HL-60/S4 treated with phorbol 12-myristate 13-acetate at 8.2 ng/mL for 4 days and 3 days (cell line): ENCODE measurements around the gene BRI3.

Experiments
- in situ Hi-C: fragments of 300-500 bp; cut with MboI; formaldehyde crosslinking; loops from 2 replicates; pipeline ENCODE4 v1.15.0; 2022; ENCODE audit warnings: low sequenced_read_pairs

The BRI3 gene

DNA sequence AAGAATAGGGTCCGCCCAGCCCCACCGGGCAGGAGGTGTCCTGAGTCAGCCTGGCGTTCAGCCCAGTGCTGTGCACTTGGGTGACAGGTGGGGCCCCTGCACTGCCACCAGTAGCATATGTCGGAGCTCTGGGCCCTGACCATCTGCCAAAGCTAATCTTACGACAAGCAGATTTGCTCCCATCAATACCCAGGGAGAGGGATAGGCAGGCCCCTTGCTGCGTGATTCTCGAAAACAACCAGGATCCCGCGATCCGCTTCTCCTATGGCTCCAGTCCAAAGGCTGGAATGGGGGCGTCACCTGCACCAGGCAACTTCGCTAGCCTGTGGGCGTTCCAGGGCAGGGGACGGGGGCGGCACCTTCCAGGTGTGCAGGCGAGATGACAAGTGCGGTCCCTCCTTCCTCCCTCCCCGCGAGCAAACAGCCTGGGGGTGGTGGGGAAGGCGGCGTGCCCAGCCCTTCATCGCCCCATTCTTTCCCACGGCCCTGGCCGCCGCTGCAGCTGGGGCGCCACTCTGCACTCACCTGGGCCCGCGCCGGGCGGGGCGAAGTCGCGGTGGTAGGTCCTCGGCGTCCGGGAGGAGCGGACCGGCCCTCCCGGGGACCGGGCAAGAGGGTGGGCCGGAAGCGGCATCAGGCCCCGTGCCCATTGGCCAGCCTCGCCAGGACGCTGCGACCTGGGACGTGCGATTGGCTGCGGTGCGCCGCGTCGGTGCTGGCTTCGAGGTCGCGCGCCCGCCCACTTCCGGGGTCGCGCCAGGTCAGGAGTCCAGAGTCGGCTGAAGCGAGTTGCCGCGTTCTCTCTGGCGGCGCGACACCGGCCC lies 29.7 kb upstream of the BRI3 start, which contains the start of gene TECPR1:
Gene TECPR1, minus strand, starts transcription at position 632 of the 824 bp plus-strand sequence. CDS start 6,086 bp downstream, outside the sequence.
- in situ Hi-C loops = no loop called here

DNA sequence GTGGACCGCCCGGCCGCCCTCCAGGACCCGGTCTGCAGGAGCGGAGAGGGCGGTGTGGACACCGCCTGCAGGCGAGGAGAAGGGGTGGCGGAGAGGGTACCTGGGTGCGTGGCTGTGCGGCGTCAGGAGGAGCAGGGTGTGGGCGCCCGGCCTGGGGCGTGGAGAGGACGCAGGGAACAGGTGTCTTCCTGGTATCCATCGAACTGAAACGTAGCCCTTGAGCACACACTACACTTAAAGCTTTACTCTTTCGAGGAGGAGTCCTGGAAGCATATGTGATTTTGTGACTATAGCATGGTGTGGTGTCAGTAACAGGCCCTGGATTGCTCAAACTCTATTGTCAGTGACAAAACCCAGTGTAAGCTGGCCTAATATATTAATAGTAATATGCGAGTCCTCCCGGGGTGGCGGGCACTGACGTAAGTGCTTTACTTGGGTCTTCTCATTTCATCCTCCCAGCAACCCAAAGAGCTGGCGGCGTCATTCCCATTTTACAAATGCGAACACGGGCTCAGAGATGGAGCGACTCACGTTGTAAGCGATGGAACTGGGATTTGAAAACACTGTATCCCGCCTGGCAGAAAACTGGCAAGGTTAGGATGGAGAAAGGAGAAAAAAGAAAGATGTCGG lies 28.9 kb upstream of the BRI3 start:
- in situ Hi-C loops = no loop called here

DNA sequence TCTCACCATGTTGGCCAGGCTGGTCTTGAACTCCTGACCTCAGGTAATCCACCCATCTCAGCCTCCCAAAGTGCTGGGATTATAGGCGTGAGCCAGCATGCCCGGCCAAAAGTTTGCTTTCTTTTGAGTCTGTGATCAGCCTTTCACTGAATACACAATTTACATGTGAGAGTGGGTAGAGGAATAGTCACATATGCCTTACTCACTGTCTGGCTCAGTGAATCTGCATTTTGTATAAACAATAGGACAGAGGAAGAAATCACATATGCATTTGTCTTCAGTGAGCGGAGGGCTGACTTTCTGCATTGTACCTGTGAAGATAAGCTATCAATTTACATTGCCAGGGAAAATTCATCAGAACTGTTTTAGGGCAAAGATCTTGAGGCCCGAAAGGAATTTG lies 27.0 kb upstream of the BRI3 start:
- in situ Hi-C loops = no loop called here

DNA sequence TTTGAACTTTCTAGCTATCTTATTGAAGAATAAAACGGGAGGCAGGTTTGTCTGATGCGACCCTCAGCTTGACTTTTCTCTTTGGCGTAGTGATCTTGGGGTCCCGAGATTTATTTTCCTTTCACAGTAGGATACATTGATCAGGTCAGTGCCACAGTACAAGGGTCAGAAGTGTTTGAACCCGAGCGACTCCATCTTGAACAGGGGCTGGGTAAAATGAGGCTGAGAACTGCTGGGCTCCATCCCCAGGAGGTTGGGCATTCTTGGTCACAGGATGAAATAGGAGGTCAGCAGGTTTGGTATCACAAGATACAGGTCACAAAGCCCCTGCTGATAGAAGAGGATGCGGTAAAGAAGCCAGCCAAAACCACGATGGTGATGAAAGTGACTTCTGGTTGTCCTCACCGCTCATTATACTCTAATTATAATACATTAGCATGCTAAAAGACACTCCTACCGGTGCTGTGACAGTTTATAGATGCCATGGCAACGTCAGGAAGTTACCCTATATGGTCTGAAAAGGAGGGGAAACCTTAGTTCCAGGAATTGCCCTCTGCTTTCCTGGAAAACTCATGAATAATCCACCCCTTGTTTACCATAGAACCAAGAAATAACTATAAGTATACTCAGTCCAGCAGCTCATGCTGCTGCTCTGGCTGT lies 26.4 kb upstream of the BRI3 start:
- in situ Hi-C loops = no loop called here

DNA sequence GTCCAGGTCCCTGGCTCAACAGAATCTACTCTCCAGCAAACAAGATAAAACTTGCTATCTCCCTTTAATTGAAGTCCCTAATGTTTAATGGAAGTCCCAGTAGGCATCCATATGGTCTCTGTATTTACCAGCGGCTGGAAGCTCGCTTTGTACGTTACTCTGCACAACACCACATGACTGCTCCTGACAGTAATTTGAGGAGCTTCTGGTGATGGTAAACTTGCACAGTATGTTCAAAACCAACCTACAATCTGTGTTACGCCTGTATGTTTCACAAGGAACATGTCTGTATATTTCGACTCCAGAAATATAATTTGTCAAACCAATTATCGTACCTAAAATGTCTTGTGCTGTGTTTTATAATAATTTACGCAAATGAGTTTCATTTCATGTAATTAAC lies 25.1 kb upstream of the BRI3 start:
- in situ Hi-C loops = no loop called here

DNA sequence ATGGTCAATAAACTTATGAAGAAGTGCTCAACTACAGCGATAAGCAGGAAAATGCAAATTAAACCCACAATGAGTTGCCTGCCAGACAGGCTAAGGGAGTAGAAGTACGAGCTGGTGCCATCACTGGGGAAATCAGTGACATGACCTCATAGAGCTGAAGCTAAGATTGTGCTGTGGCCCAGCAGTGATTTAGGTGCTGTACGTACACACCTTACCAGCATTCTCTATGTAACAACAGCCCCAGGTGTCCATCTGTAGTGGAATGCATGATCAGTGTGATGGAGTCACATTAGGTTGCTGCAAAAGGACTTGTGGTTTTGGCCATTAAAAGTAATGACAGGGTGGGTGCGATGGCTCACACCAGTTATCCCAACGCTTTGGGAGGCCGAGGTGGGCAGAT lies 23.8 kb upstream of the BRI3 start:
- in situ Hi-C loops = no loop called here

DNA sequence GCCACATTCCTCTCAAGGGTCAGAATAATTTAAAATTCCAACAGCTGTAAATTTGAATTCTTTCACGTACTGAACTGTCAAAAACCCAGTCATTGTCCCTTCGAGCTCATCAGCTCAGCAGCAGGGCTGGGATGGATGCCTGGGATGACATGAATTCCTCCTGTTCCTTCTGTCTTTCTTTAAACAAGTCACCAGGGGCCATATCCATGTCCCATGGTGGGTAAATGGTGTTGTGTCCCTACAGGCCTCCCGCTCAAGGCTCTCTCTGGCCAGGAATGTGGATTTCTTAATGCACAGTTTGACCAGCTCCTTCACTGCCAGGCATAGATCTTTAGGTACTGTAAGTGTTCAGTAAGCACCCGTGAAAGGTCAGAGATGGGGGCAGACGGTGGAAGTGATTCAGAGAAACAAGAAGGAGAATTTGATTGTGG lies 15.6 kb upstream of the BRI3 start:
- in situ Hi-C loops = no loop called here

DNA sequence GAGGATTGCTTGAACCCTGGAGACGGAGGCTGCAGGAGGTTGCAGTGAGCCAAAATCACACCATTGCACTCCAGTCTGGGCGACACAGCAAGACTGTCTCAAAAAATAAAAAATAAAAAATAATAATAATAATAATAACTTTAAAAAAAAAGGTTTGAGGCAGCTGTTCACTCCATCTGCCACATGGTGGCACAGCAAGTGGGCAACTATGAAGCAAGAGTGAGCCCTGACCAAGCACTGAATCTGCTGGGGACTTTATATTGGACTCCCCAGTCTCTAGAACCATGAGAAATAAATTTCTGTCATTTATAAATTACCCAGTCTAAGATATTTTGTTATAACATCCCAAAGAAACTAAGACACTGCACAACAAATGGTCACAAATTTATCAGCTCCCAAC lies 14.6 kb upstream of the BRI3 start:
- in situ Hi-C loops = no loop called here

DNA sequence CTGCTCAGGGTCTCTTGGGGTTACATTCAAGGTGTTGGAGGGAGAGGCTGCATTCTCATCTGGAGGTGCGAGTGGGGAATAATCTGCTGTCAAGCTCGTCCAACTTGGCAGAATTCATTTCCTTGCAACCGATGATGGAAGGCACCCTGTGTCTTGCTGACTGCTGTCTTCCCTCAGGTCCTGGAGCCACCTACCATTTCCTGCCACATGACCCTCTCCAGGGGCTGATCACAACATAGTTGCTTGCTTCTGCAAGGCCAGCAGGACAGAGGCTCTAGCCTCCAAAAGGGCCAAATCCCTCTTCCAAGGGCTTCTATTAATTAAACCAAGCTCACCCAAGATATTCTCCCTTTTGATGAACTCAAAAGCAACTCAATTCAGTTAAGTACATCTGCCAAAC lies 14.2 kb upstream of the BRI3 start:
- in situ Hi-C loops = no loop called here

DNA sequence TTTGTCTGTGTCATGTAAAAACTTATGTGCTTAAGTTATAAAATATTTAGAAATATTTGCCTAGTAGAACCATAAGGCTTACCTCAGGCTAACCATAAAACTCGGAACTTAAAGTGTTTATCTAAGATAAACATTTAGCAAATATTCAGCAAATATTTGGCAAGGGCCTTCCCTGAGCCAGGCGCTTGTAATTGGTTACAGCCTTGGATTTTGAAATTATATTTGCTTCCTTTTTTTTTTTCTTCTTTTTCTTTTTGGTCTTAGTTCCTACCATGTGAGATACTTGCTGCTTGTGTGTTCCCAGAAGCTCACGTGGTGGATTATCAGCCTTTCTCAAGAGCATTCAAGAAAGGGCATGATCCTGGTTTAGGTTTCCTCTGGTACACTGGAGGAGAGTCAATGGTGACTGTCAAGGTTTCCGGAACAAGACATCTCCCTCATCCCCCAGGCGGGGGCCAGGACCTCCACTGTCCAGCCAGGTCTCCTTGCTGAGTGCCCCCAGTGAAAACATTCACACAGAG lies 5.2 kb upstream of the BRI3 start:
- in situ Hi-C loops = no loop called here

DNA sequence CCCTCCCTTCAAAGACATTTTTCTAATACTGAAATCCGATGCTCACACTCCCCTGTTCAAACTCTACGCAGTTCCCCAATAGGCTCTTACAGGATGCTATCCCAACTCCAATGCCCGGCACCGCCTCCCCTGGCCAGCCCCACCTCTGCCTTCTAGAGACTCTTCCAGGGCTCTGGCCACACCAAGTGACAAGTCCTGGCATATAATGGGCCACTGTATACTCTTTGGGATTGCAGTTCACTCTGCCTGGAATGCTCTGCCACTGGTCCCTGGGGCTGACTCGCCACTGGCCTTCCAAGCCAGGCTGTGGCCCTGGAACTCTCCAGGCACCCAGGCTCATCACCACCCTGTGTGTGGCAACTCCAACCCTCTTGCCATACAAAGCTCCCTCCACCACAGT lies 3.1 kb upstream of the BRI3 start:
- in situ Hi-C loops = no loop called here

DNA sequence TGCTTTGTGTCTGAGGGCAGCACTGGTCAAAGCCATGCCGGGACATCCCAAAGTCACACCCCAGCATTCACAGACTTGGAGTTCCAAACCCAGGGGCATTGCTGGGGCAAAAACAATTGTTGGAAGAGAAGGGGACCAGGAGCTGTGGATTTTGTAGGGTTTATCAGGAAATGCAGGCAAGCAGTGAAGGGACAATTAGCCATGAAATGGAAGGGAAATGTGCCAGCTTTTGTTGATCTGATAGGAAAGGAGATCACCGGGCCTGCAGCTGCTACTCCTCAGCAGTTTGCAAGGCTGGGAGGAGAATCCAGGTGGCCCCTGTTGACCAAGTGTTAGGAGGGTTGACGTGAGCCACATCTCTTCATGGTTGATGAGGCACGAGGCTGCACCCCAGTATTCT lies 2.5 kb upstream of the BRI3 start:
- in situ Hi-C loops = no loop called here

DNA sequence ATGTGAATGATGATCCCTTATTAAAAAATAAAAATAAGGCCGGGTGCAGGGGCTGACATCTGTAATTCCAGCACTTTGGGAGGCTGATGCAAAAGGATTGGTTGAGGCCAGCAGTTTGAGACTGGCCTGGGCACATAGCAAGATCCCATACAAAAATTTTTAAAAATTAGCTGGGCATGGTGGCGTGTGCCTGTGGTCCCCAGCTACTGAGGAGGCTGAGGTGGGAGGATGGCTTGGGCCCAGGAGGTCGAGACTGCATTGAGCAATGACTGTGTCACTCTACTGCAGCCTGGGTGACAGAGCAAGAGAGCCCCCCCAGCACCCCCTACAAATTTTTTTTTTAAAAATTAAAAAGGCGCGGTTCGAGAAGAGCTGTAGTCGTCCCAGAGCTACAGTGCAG lies 1.2 kb upstream of the BRI3 start:
- in situ Hi-C loops = no loop called here

DNA sequence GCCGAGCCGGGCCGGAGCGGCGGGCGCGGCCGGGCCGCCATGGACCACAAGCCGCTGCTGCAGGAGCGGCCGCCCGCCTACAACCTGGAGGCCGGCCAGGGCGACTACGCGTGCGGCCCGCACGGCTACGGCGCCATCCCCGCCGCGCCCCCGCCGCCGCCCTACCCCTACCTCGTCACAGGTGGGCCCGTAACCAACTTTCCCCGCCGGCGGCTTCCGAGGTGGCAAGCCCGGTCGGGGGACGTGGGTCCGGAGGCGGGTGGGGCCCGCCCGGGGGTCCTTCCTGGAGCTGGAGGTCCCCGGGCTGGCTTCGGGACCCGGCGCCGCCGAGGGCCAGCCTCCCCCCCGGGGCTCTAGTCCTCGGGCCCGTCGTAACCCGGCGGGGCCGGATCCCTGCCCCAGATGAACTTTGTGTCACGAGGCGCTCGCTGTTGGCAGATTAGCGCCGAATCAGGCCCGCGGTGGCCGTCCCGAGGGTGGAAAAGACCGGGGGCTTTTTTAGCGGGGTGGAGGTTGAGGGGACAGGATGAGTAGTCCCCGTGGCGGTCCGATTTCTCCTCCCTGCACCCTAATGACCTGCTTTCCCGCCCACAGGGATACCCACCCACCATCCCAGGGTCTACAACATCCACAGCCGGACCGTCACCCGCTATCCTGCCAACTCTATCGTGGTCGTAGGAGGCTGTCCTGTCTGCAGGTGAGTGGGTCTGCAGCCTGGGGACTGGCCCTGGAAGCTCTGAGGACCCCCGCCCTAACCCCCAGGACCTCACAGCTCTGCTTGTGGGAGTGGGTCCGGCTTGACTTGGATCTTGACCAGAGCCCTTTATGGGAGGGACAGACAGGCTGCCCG lies 496 bp downstream of the BRI3 start:
- in situ Hi-C loops = no loop called here

DNA sequence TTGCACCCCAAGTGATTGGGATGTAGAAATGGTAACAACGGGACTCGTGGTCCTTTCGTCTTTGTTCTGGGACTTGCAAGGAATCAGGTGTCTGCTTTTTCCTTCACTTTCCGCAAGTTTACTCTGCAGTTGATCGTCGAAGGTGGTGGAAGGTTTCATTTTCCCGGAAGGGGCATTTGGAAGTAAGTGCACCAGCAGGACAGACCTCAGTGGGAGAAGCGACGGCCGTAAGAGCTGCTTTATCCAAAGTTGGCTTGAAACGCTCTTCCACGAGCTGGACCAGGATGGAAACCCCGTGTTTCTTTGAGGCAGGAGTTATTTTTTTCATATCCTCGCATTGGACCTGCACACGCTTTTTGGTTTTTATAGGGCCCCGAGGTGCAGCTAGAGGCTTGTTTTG lies 1.2 kb downstream of the BRI3 start:
- in situ Hi-C loops = no loop called here

DNA sequence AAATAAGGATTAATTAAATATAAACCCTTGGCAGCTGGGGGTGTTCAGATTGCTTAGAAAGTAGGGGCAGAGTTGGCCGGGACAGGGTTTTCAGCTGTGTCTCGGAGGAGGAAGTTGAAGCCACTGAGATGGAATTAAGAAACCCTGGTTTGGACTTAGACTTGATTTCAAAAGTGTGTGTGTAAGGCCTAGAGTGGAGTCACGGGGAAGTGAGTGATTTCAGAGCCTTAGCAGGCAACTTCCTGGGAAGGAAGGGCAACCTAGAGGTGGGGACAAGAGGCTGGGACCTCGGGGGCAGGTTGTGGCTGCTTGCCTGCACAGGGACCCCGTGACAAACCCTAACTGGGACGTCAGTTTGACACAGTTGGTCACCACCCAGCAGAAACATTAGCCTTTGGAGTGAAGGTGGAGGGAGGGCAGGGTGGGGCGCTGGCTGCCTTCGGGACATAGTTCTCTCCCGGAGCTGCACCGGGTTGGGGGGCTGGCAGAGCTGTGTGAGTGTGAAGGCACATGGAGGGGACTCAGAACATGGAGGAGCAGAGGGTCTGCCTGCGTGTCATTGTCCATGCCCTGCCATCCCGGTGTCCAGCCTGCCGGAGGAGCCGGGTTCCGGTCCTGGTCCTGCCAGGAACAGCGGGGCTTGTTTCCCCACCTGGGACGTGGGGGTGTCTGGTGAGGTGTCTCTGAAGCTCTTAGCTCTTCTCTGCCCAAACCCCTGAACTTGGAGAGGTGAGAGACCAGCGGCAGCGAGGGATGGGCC lies 1.8 kb downstream of the BRI3 start:
- in situ Hi-C loops = no loop called here

DNA sequence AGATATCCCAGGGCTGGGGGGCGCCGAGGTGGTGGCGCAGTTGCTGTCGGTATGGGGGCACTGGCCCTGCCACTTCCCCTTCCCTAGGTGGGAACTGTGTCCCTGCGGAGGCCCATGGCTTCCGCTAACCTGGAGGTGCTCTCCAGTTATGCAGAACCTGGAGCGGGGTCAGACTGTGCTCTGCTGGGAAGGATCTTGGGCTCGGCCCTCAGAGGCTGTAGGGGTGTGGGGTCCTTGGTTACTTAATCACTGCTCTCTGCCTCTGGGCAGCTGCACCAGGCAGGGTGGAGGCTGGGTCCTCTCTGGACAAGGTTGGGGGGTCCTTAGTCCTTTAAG lies 2.4 kb downstream of the BRI3 start:
- in situ Hi-C loops = no loop called here

DNA sequence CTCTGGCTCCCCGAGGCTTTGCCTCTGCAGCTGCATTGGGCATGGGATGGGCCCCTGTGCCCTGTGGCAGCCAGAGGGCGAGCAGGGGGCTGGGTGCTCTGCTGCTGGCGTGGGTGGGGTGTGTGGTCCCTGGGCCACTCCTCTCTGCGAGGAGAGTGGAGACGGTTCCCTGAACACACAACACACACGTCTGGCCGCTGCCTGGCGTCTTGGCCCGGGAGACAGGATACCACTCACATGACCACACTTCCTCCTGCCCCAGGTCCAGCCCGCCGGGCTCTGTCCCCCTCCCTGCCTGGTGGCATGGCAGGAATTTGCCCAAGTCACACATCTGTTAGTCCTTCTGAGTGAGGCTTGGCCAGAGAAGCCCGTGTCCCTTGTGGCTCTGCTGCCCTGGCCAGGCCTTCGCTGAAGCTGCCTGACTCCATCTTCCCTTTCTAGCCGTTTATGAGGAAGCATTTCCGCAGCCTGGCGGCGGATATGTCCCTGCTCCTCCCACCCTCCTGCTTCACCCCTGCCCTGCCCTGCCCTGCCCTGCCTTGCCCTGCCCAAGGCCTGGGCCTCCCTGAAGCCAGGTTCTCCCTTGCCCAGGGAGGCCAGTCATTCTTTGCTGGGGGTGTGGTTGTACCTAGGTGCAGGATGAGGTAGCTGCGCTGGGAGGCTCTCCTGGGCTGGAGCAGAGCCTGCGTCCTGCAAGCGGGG lies 3.0 kb downstream of the BRI3 start:
- in situ Hi-C loops = no loop called here
